Peyer's patch (tissue), 4 donors: ENCODE measurements around the gene RAP1A.
A peak's percentile ranks its signal among the peaks of the same experiment; 100 is the strongest.

Experiments used
- CTCF ChIP-seq, 6 experiments: fragments of 450-650 bp in 4 of 6; fragments of 200-600 bp in 2 of 6; sonication (generic) in 1 of 6; IDR thresholded peaks; one replicate each; pipeline ENCODE4 v1.5.1; 2017 to 2019; ENCODE audit warnings: antibody characterized with exemption in 6 of 6, mild to moderate bottlenecking in 3 of 6, moderate library complexity in 1 of 6
- POLR2A ChIP-seq, 2 donors: fragments of 450-650 bp; IDR thresholded peaks; one replicate each; pipeline ENCODE4 v1.5.1; 2017; ENCODE audit warnings: antibody characterized with exemption in 2 of 2, mild to moderate bottlenecking in 2 of 2, moderate library complexity in 2 of 2

GRCh38 chr1:111570781-111571181 lies 48.8 kb upstream of the RAP1A start:
- TF ChIP-seq CTCF (IDR thresholded peaks at IDR 0.05): peak in 5 of 6 experiments; percentile 23 to 50 (median 38)
- no peak for TF ChIP-seq POLR2A (IDR thresholded peaks at IDR 0.05)
